GM12892 (cell line): ENCODE measurements around the gene MYO10.
"Not testable (repeated sequence)": the region's sequence is repeated elsewhere in the genome, so short reads cannot be mapped to it uniquely, and the experiment has no call there.

Source experiments
- DNase-seq: peaks from one replicate; pipeline ENCODE4 v3.0.0; 2011; ENCODE audit not compliant: insufficient read length
- FAIRE-seq: peaks from 2 replicates; lab custom pipeline; 2011; peaks lifted over from hg19 to GRCh38; lab: Jason Lieb, UNC
- POLR2A ChIP-seq: IDR thresholded peaks from 2 replicates; pipeline ENCODE4 v1.6.1; 2011; ENCODE audit warnings: low read depth, low read length, control low read depth
- POLR2AphosphoS5 ChIP-seq: IDR thresholded peaks from 2 replicates; pipeline ENCODE4 v1.6.1; 2011; ENCODE audit warnings: low read depth, low read length, control low read depth
- TAF1 ChIP-seq: IDR thresholded peaks from 2 replicates; pipeline ENCODE4 v1.6.1; 2011; ENCODE audit warnings: low read depth, mild to moderate bottlenecking, control low read depth, low read length, borderline replicate concordance

Gene MYO10

DNA sequence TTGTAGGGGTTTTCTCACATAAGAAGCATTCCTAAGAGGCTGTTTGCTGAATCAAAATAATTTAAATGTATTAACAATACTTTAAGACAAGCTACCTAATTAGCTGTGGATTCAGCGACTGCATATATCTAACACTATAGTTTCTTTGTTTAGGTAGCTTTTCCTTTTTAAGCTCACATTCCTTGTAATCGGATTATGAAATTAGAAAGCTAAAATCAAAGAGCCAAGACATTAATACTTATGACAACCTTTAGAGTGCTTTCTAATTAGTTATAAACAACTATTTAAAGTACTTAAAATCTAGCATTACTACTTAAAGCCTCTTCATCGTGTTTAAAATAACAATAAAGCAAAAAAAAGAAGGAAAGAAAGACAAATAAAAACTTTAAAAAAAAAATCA, 182.0 kb downstream of the MYO10 start:
- FAIRE-seq, result no peak
- TF ChIP-seq TAF1 (no peak), POLR2A (no peak), POLR2AphosphoS5 (no peak)
- DNase-seq, result no peak

DNA sequence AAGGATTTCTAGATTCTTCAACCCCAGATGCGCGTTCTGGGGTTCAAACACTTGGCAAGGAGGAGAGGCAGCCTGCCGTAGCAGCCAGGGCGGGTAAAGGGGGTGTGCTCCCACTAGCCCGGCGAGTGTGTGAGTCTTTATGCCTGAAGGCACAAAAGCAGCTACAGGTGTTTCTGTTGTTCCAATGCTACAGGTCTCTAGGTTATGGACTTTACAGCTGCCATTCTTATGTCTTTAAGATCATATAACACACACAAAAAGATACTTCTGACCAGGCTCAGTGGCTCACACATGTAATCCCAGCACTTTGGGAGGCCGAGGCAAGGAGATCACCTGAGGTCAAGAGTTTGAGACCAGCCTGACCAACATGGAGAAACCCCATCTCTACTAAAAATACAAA, 185.6 kb downstream of the MYO10 start:
- TF ChIP-seq TAF1 (no peak), POLR2A (no peak)
- no peak for FAIRE-seq
- DNase-seq, result no peak

DNA sequence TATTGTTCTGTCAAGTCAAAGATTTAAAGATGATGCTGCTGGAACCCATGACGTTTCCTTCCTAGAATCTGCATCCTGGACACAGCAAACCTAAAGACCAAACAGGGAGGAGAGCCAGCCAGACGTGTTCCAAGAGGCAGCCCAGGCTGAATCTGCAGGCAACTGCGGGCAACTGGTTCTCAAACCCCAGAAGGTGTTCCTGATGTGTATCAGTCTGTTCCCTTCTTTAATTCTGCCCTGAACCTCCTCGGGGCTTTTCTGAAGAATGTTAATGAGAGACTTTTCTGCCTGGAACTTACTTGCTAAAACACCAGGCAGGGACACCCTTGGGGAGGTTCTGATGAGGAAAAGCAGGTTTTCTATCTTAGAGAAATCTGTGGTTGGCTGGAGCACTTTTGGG, 186.5 kb downstream of the MYO10 start:
- TF ChIP-seq POLR2AphosphoS5 (no peak), POLR2A (no peak), TAF1 (no peak)
- DNase-seq (no peak), FAIRE-seq (no peak)

DNA sequence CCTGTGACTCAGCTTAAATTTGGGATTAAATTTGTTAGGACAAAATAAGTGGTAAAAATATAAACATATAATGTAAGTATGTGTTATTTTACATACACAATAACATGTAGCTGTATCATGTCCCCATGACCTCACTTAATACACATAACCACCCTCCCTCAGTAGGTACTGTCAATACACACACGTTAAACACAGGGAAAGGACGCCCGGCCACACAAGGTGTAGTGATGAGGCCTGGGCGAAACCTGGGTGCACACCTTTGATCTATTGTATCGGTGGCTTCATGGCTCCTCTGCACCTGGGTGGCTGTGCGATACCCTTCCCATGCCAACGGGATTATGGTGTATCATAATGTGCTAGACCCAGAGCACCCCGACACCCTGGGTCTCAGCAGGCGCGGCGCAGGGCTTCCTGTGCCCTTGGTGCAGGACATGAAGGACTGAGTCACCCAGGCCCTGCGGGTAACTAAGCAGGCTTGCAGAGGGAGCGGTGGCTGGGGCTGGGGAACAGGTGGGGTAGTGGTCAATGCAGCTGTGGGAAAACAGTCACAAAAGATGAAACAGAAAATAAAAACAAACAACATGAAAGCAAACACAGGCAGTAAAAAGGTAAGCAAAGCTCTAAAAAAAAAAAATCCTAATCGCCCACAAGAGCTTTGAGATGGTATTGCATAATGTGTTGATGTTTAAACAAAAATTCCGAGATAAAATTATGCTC, 191.8 kb downstream of the MYO10 start:
- FAIRE-seq (no peak), DNase-seq (no peak)
- TF ChIP-seq POLR2AphosphoS5 (no peak), POLR2A (no peak), TAF1 (no peak)

DNA sequence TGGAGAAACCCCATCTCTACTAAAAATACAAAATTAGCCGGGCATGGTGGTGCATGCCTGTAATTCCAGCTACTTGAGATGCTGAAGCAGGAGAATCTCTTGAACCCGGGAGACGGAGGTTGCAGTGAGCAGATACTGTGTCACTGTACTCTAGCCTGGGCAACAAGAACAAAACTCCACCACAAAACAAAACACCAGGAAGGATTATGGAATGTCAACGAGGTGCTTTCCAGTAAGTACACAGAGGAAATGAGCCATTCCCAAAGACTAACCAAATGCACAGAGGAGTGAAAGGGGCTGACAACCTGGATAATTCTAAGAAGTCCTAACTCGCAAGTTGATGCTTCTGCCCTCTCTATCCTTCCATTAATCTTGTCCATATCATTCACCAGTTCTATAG, 193.2 kb downstream of the MYO10 start:
- TF ChIP-seq POLR2A (no peak), TAF1 (no peak), POLR2AphosphoS5 (no peak)
- FAIRE-seq (no peak), DNase-seq (no peak)

DNA sequence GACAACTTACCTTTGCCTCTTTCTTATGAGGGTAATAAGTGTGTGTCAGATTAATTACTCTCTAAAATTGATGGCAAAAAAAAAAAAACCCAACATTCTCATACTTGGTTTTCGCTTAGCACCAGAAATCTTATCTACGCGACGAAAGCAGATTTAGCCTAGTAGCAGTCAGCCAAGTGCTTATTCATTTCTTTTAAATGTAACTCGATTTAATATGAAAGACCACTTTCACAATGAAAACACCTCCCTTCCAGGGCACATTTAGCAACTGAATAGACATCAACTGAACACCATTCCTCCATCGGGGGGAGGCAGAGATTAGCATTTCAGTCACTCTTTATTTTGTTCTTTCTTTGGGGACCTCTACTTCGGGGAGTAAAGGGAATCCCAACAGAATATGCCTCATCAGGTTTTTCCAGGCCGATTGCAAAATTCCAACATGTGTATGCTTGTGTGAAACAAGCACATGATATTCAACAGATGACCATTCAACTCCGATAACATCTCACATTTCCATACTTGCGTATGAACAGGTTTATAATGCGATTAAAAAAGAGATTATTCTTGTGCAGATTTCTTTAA, 195.2 kb downstream of the MYO10 start:
- no peak for TF ChIP-seq TAF1
- TF ChIP-seq POLR2AphosphoS5, result no peak
- no peak for TF ChIP-seq POLR2A
- no peak for DNase-seq
- FAIRE-seq, result no peak

DNA sequence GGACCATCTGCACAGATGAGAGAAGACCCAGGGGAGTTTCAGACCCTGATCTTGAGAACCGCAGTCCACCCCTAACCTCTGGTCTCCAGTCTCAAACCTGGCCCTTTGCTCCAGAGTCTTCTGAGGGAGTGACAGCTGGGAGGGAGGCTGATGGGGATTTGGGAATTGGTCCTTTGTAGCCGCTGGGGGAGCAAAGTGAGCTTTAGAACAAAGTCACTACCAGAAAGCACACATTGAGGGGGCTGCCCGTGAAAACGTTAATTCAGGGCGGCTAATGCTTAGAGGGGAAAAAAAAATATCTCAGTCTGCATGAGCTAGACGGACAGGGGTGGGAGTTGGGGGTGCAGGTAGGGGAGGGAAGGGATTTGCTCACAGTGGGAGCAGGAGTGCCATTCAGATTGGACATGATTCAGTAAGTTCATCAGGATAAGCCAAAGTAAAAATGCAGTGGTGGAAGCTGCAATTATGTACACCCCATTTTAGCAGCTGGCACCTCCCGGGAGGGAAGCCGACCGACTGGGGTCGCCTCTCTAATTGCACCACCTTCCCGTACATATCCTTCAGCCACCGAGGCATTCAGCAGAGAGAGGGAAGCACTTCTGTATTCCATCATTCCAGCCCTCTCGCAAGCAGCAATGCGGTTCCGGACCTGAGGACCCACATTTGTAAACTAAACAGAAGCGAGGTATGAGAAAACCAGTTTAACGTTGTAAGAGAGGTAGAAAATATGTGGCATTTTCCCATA, 195.8 kb downstream of the MYO10 start:
- FAIRE-seq, result no peak
- TF ChIP-seq TAF1 (no peak), POLR2AphosphoS5 (no peak), POLR2A (no peak)
- no peak for DNase-seq

DNA sequence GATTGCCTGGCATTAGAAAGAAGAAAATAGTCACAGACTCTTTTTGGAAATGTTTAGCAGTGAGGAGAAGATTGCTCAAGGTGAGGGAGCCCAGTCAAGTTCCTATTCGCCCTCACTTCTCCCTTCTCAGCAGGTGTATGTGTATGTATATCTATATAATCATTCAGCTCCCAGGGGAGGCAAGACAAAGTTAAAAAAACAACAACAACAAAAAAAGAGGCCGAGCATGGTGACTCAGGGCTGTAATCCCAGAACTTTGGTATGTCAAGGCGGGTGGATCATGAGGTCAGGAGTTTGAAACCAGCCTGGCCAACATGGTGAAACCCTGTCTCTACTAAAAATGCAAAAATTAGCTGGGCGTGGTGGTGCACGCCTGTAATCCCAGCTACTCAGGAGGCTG, 197.7 kb downstream of the MYO10 start:
- not testable (repeated sequence) for DNase-seq, FAIRE-seq

DNA sequence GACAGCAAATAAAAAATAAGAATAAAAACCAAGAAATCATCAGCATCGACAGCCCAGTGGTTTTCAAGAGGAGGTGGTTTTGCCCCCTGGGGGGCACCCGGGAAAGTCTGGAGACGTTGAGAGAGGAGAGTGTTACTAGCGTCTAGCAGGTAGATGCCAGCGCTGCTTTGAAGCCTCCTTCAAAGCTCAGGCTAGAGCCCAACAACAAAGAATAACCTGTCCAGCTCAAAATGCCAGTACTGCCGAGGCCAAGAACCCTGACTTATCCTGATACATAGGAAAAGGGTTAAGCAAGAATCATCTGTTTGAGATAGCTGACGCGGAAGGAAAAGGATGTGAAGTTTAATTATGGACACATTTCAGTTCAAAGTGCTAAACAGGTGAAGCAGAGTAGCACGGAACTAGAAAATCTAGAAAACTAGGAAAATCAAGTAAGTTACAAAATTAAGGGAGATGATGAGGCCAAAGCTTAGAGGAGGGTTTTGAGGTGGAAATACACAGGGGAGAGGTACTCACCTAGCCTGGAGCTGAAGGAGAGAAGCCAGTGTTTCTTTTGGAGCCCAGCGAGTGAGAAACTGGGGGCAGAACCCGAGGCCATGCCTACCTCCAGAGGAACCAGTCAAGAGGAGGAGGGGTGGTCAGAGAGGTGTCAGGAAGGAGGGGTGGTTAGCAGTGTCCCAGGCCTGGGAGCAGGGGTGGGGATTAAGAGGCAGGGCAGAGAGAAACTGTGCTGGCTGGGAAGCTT, 198.3 kb downstream of the MYO10 start:
- TF ChIP-seq POLR2AphosphoS5, result no peak
- no peak for TF ChIP-seq TAF1
- TF ChIP-seq POLR2A, result no peak
- FAIRE-seq, result no peak

DNA sequence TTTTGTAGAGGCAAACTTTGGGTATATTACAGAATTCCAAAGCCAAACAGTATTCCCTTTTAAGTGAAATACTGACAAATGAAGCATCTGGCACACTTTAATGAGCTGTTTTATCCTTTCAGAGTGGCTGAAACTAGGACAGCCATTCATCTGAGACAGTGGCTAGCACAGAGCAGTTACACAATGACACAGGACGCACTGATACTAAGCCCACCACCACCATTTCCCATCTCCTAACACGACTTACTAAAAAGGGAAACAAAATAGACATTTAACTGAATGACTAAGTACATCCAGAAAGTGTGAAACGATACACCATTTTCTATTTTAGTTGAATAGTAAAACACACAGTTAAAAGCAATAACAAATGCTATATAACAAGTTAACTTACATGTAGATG, 198.9 kb downstream of the MYO10 start:
- no peak for TF ChIP-seq POLR2A
- FAIRE-seq (no peak), DNase-seq (no peak)

More for the DNA sequence above, 198.3 kb downstream of the MYO10 start:
- no peak for DNase-seq

DNA sequence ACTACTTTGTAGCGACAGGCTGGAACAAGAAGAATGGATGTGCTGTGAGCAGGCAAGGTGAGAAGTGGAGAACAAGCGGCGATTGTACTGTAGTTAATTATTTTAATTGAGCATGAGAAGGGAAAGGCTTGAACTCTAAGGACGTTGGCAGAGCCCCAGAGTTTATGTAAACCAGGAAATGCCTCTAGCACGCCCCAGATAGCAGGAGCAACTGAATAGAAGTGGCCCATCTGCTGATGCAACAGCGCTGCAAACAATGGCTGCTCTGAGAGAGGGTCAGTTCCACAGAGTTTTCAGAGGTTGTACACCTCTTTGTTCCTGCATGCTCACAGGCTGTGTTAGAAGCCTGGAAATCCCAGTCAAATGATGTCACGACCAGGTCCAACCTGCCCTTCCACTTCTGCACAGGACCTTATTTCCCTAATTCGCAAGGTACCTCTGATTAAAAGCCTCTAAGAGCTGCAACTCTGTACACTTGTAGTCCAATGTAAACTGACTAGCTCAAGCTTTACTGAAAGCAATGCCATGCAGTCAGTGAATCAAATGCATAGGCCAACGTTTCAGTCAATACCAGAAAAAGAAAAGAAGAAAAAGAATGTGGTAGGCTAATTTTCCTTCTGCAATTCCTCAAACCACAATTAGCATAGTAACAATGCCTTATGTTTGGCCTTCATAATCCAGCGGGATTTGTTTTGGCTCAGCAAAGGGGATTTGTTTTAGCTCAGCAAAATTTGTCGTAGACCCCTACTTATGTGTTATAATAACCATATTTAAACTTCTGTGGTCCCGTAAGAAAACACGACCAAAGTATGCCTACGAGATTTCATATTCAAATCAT, 199.7 kb downstream of the MYO10 start:
- FAIRE-seq, result no peak
- TF ChIP-seq POLR2AphosphoS5 (no peak), TAF1 (no peak), POLR2A (no peak)
- no peak for DNase-seq
